SK-N-SH treated with all-trans-retinoic acid at 6 μM for 48 hours (cell line): ENCODE data around the gene BRINP1.

ENCODE experiments used
- ATAC-seq: fragments of 200-7000 bp; cut with Tn5 transposase; 3 replicates; pipeline ENCODE4 v1.9.1; 2020; ENCODE audit warnings: mild to moderate bottlenecking, moderate library complexity
- ARNTL ChIP-seq: fragments of 450-650 bp; formaldehyde crosslinking; IDR thresholded peaks from 2 replicates; pipeline ENCODE4 v1.5.0; 2020; ENCODE audit warnings: low read depth, mild to moderate bottlenecking, moderate library complexity, borderline replicate concordance
- BACH2 ChIP-seq: fragments of 250-450 bp; sonication (Bioruptor Pico); IDR thresholded peaks from 2 replicates; pipeline ENCODE4 v1.9.0; 2021; ENCODE audit warnings: mild to moderate bottlenecking, borderline replicate concordance
- CREB5 ChIP-seq: fragments of 250-450 bp; sonication (Bioruptor Pico); IDR thresholded peaks from 2 replicates; pipeline ENCODE4 v1.5.1; 2020; ENCODE audit warnings: low read depth, mild to moderate bottlenecking, moderate library complexity
- CSRNP3 ChIP-seq: fragments of 250-450 bp; sonication (Bioruptor Pico); IDR thresholded peaks from 2 replicates; pipeline ENCODE4 v1.5.1; 2021; ENCODE audit warnings: mild to moderate bottlenecking, moderate library complexity
- ESRRG ChIP-seq: fragments of 250-450 bp; sonication (Bioruptor Pico); IDR thresholded peaks from 2 replicates; pipeline ENCODE4 v1.6.1; 2021; ENCODE audit warnings: mild to moderate bottlenecking
- GLIS3 ChIP-seq: fragments of 250-450 bp; sonication (Bioruptor Pico); IDR thresholded peaks from 2 replicates; pipeline ENCODE4 v1.5.0; 2020; ENCODE audit warnings: mild to moderate bottlenecking, moderate library complexity
- ISL1 ChIP-seq: fragments of 250-450 bp; sonication (Bioruptor Pico); IDR thresholded peaks from 2 replicates; pipeline ENCODE4 v2.1.2; 2022; ENCODE audit warnings: mild to moderate bottlenecking, moderate library complexity
- OSR1 ChIP-seq: fragments of 250-450 bp; sonication (Bioruptor Pico); IDR thresholded peaks from 2 replicates; pipeline ENCODE4 v1.8.0; 2022; ENCODE audit warnings: moderate library complexity, mild to moderate bottlenecking, inconsistent platforms
- PATZ1 ChIP-seq: fragments of 250-450 bp; sonication (Bioruptor Pico); IDR thresholded peaks from 2 replicates; pipeline ENCODE4 v1.8.0; 2020; ENCODE audit warnings: mild to moderate bottlenecking, moderate library complexity, borderline replicate concordance
- PPARA ChIP-seq: fragments of 250-450 bp; sonication (Bioruptor Pico); IDR thresholded peaks from 2 replicates; pipeline ENCODE4 v1.5.0; 2020; ENCODE audit warnings: mild to moderate bottlenecking, borderline replicate concordance
- RARB ChIP-seq: fragments of 250-450 bp; sonication (Bioruptor Pico); IDR thresholded peaks from 2 replicates; pipeline ENCODE4 v1.8.0; 2021; ENCODE audit warnings: mild to moderate bottlenecking, moderate library complexity
- SNAI2 ChIP-seq: fragments of 250-450 bp; sonication (Bioruptor Pico); IDR thresholded peaks from 2 replicates; pipeline ENCODE4 v1.5.0; 2020; ENCODE audit warnings: mild to moderate bottlenecking, moderate library complexity
- TCF4 ChIP-seq: fragments of 250-450 bp; sonication (Bioruptor Pico); IDR thresholded peaks from 2 replicates; pipeline ENCODE4 v1.8.0; 2021; ENCODE audit warnings: mild to moderate bottlenecking, moderate library complexity, borderline replicate concordance
- TOX ChIP-seq: fragments of 250-450 bp; sonication (Bioruptor Pico); IDR thresholded peaks from 2 replicates; pipeline ENCODE4 v1.8.0; 2021; ENCODE audit warnings: mild to moderate bottlenecking, moderate library complexity, borderline replicate concordance
- TSHZ2 ChIP-seq: fragments of 250-450 bp; sonication (Bioruptor Pico); IDR thresholded peaks from 2 replicates; pipeline ENCODE4 v1.5.0; 2020; ENCODE audit warnings: mild to moderate bottlenecking, moderate library complexity
- ZNF565 ChIP-seq: fragments of 450-650 bp; formaldehyde crosslinking; conservative IDR thresholded peaks from 2 replicates; pipeline ENCODE4 v1.5.0; 2020; ENCODE audit warnings: low read depth, mild to moderate bottlenecking, moderate library complexity
- ZNF70 ChIP-seq: fragments of 450-650 bp; formaldehyde crosslinking; IDR thresholded peaks from 2 replicates; pipeline ENCODE4 v1.5.0; 2020; ENCODE audit warnings: mild to moderate bottlenecking, moderate library complexity

Gene BRINP1

GRCh38 chr9:119409552-119409951, 40.3 kb upstream of the BRINP1 start:
- no peak for ATAC-seq
- no peak for TF ChIP-seq ISL1 (CRISPR knock-in tag)
- no peak for TF ChIP-seq CSRNP3 (CRISPR knock-in tag)
- no peak for TF ChIP-seq TSHZ2

- no peak for ATAC-seq
- TF ChIP-seq PPARA (CRISPR knock-in tag) (no peak), BACH2 (CRISPR knock-in tag) (no peak), ZNF70 (CRISPR knock-in tag) (no peak), TOX (no peak)
These were observed 31.4 kb upstream of the BRINP1 start for GRCh38 chr9:119400606-119401005.

- TF ChIP-seq TCF4 (CRISPR knock-in tag) (no peak), PATZ1 (CRISPR knock-in tag) (no peak), RARB (CRISPR knock-in tag) (no peak), ZNF565 (CRISPR knock-in tag) (no peak), TOX (no peak), GLIS3 (CRISPR knock-in tag) (no peak), TSHZ2 (no peak), BACH2 (CRISPR knock-in tag) (no peak), SNAI2 (CRISPR knock-in tag) (no peak), OSR1 (CRISPR knock-in tag) (no peak), ESRRG (CRISPR knock-in tag) (no peak), ARNTL (CRISPR knock-in tag) (no peak)
- TF ChIP-seq, all 23 proteins: peak for 0
- ATAC-seq, result no peak
These were observed 29.1 kb upstream of the BRINP1 start for GRCh38 chr9:119398350-119398749.

- TF ChIP-seq TCF4 (CRISPR knock-in tag) (peak; percentile 77), BACH2 (CRISPR knock-in tag) (no peak)
- ATAC-seq, result no peak
These were observed 22.6 kb upstream of the BRINP1 start for GRCh38 chr9:119391878-119392277.

GRCh38 chr9:119375892-119376291, 6.7 kb upstream of the BRINP1 start:
- no peak for ATAC-seq
- TF ChIP-seq PPARA (CRISPR knock-in tag) (no peak), CREB5 (CRISPR knock-in tag) (no peak)
